HCT116 (cell line): Measurements from ENCODE around the gene SELE. TPM values are rescaled to one million over a fixed set of nuclear protein-coding genes. Genes with fewer than 3 reads are reported as not detected.

Experiments used
- ATAC-seq: fragments of 200-7000 bp; cut with Tn5 transposase; 2 replicates; pipeline ENCODE4 v1.9.1; 2020; ENCODE audit warnings: mild to moderate bottlenecking, moderate library complexity
- BruUV-seq: library from RNA; stranded (reverse); fragments of 400-500 nt; replicated peaks from 2 replicates; lab custom pipeline; 2021; lab: Mats Ljungman, UMichigan
- CTCF ChIA-PET: fragments of 300-600 bp; sonication (Branson Sonifier 250); formaldehyde crosslinking; loops from one replicate; lab custom pipeline; 2021; ENCODE audit warnings: antibody characterized with exemption; lab: Charles Lee
- POLR2A ChIA-PET: fragments of 300-600, 350-600 bp; sonication (Branson Sonifier 250); formaldehyde crosslinking; loops from one replicate; lab custom pipeline; 2021; ENCODE audit warnings: antibody characterized with exemption; lab: Charles Lee
- RAD21 ChIA-PET, 2 experiments: fragments of 300-600 bp; sonication (Branson Sonifier 250); formaldehyde crosslinking; loops; one replicate each; lab custom pipeline; 2023; ENCODE audit warnings: low total read pairs in 2 of 2; ENCODE audit not compliant: uncharacterized antibody in 2 of 2, unreplicated experiment in 2 of 2, low non-redundant PET in 1 of 2; lab: Charles Lee
- DNase-seq: peaks from one replicate; pipeline ENCODE4 v3.0.0-alpha.2; 2010; ENCODE audit warnings: low read depth, low spot score
- H2AFZ ChIP-seq: fragments of 200-600 bp; shearing (Covaris generic), sonication (generic); 2 replicates; pipeline ENCODE4 v1.6.1; 2017; ENCODE audit warnings: low read depth, mixed run types, mixed read lengths, antibody characterized with exemption, low read length; ENCODE audit not compliant: poor library complexity, severe bottlenecking
- H3K27ac ChIP-seq: 2 replicates; pipeline ENCODE4 v1.5.1; 2012; ENCODE audit warnings: low read depth, low read length
- H3K27me3 ChIP-seq: fragments of 200-600 bp; sonication (generic); 2 replicates; pipeline ENCODE4 v1.6.1; 2016; ENCODE audit warnings: mixed run types, low read length, mixed read lengths; ENCODE audit not compliant: insufficient read depth
- H3K36me3 ChIP-seq, 2 experiments: fragments of 200-500 bp in 1 of 2; fragments of 200-600 bp in 1 of 2; sonication (Bioruptor generic) in 1 of 2; sonication (generic) in 1 of 2; 2 replicates each; pipeline versions ENCODE4 v1.5.1 to v1.6.1; 2014 to 2016; ENCODE audit warnings: low read length in 2 of 2, inconsistent platforms in 1 of 2, mixed read lengths in 1 of 2, mixed run types in 1 of 2; ENCODE audit not compliant: insufficient read depth in 2 of 2, control insufficient read depth in 1 of 2
- H3K4me1 ChIP-seq, 2 experiments: fragments of 200-600 bp in 1 of 2; sonication (generic) in 1 of 2; 2 replicates each; pipeline versions ENCODE4 v1.5.1 to v1.6.1; 2012 to 2017; ENCODE audit warnings: low read length in 2 of 2, inconsistent platforms in 1 of 2, mild to moderate bottlenecking in 1 of 2, mixed read lengths in 1 of 2, mixed run types in 1 of 2, moderate library complexity in 1 of 2; ENCODE audit not compliant: insufficient read depth in 2 of 2, control insufficient read depth in 1 of 2
- H3K4me2 ChIP-seq: fragments of 200-600 bp; sonication (generic); 2 replicates; pipeline ENCODE4 v1.6.1; 2017; ENCODE audit warnings: mixed run types, low read length, mixed read lengths
- H3K4me3 ChIP-seq, 2 experiments: fragments of 200-600 bp in 1 of 2; sonication (generic) in 1 of 2; replicated peaks in 1 of 2; 2 replicates each; pipeline ENCODE4 v1.5.1; 2011 to 2016; ENCODE audit warnings: low read length in 2 of 2, control low read depth in 1 of 2, low read depth in 1 of 2, mild to moderate bottlenecking in 1 of 2, mixed read lengths in 1 of 2, mixed run types in 1 of 2
- H3K79me2 ChIP-seq: fragments of 200-600 bp; sonication (generic); 2 replicates; pipeline ENCODE4 v1.6.1; 2017; ENCODE audit warnings: mild to moderate bottlenecking, mixed run types, low read length, moderate library complexity, mixed read lengths; ENCODE audit not compliant: insufficient read depth
- H3K9ac ChIP-seq: fragments of 200-600 bp; sonication (generic); 2 replicates; pipeline ENCODE4 v1.6.1; 2016; ENCODE audit warnings: low read length, mixed read lengths
- H3K9me2 ChIP-seq: fragments of 200-600 bp; sonication (generic), shearing (Covaris generic); 2 replicates; pipeline ENCODE4 v1.6.1; 2017; ENCODE audit warnings: mixed run types, mild to moderate bottlenecking, moderate library complexity; ENCODE audit not compliant: insufficient read depth
- H3K9me3 ChIP-seq, 2 experiments: fragments of 200-500 bp in 1 of 2; fragments of 200-600 bp in 1 of 2; sonication (Bioruptor generic) in 1 of 2; sonication (generic) in 1 of 2; 2 replicates each; pipeline ENCODE4 v1.6.1; 2014 to 2017; ENCODE audit warnings: low read length in 2 of 2, mixed read lengths in 2 of 2, inconsistent platforms in 1 of 2, low read depth in 1 of 2, mild to moderate bottlenecking in 1 of 2, mixed run types in 1 of 2, moderate library complexity in 1 of 2; ENCODE audit not compliant: control insufficient read depth in 1 of 2, insufficient read depth in 1 of 2
- H4K20me1 ChIP-seq: fragments of 200-600 bp; sonication (generic), shearing (Covaris generic); 2 replicates; pipeline ENCODE4 v1.6.1; 2017; ENCODE audit warnings: mixed run types, mild to moderate bottlenecking, moderate library complexity; ENCODE audit not compliant: insufficient read depth
- CBX3 ChIP-seq: IDR thresholded peaks from 2 replicates; pipeline ENCODE4 v1.6.1; 2012; ENCODE audit warnings: low read depth
- EGR1 ChIP-seq: IDR thresholded peaks from 2 replicates; pipeline ENCODE4 v1.6.1; 2012; ENCODE audit warnings: low read depth
- EZH2 ChIP-seq: fragments of 200-600 bp; sonication (generic); IDR thresholded peaks from 2 replicates; pipeline ENCODE4 v1.6.1; 2017; ENCODE audit warnings: antibody characterized with exemption, mixed run types
- EZH2phosphoT487 ChIP-seq: fragments of 200-600 bp; IDR thresholded peaks from 2 replicates; pipeline ENCODE4 v1.6.1; 2018; ENCODE audit warnings: antibody characterized with exemption, borderline replicate concordance
- FOSL1 ChIP-seq: IDR thresholded peaks from 2 replicates; pipeline ENCODE4 v1.6.1; 2012; ENCODE audit warnings: low read depth
- JUND ChIP-seq: IDR thresholded peaks from 2 replicates; pipeline ENCODE4 v1.6.1; 2012
- POLR2A ChIP-seq: IDR thresholded peaks from 2 replicates; pipeline ENCODE4 v1.7.0; 2011; ENCODE audit warnings: borderline replicate concordance; ENCODE audit not compliant: insufficient read depth, insufficient read length; ENCODE audit errors: extremely low read depth
- POLR2AphosphoS5 ChIP-seq: IDR thresholded peaks from 2 replicates; pipeline ENCODE4 v1.6.1; 2011; ENCODE audit warnings: mild to moderate bottlenecking, low read depth, low read length, moderate library complexity
- RAD21 ChIP-seq: IDR thresholded peaks from 2 replicates; pipeline ENCODE4 v1.6.1; 2012; ENCODE audit warnings: low read depth, mild to moderate bottlenecking
- SIN3A ChIP-seq: IDR thresholded peaks from 2 replicates; pipeline ENCODE4 v1.6.1; 2012; ENCODE audit warnings: low read depth
- SP1 ChIP-seq: IDR thresholded peaks from 2 replicates; pipeline ENCODE4 v1.6.1; 2012; ENCODE audit warnings: low read depth
- SRF ChIP-seq: IDR thresholded peaks from 2 replicates; pipeline ENCODE4 v1.6.1; 2012; ENCODE audit warnings: low read depth
- ZFX ChIP-seq: fragments of 450-650 bp; IDR thresholded peaks from 2 replicates; pipeline ENCODE4 v1.6.1; 2017
- intact Hi-C: fragments of 100-400 bp; cut with micrococcal nuclease; formaldehyde crosslinking; loops from 2 replicates; pipeline ENCODE4 v1.10.0; 2022
- total RNA-seq: library from RNA; stranded (reverse); gene quantifications from one replicate; pipeline ENCODE4 v1.2.1, GENCODE V29; 2021; ENCODE audit not compliant: unreplicated experiment
- TF ChIP-seq, protein P1 (sequence below): IDR thresholded peaks from 2 replicates; pipeline ENCODE4 v1.6.1; 2012
- TF ChIP-seq, protein P2 (sequence below): IDR thresholded peaks from 2 replicates; pipeline ENCODE4 v1.6.1; 2012; ENCODE audit warnings: low read depth
- TF ChIP-seq, protein P3 (sequence below): IDR thresholded peaks from 2 replicates; pipeline ENCODE4 v1.6.1; 2011; ENCODE audit warnings: mild to moderate bottlenecking, low read length, moderate library complexity; ENCODE audit not compliant: insufficient replicate concordance; ENCODE audit errors: extremely low read depth

SELE gene
- total RNA-seq, 1 experiment from 2014 or later: not detected

DNA sequence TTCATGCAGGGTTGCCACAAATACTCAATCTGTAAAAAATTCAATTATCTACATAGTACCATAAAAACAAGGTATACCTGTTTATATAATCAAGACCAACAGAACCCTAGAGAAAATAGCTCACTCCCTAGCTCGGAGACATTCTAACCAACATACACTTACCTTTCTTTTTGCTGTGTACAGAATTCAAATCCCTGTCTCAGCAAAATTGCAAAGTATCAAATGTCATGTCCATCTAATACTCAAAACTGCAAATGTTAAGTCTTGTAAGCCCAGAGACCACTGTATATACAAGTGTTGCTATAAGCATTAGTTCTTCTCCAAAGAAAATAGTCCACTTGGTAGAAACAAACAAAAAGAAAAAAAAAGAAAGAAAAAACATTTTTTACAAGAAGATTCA, 16.2 kb upstream of the SELE start:
- Histone ChIP-seq H3K36me3 (no peaks in the 10 kb centered on the region), H3K4me3 (no peak overlapping the region), H3K27me3 (no peaks in the 10 kb centered on the region), H3K4me1 (no peaks in the 10 kb centered on the region), H2AFZ (no peak overlapping the region), H4K20me1 (no peaks in the 10 kb centered on the region), H3K79me2 (no peaks in the 10 kb centered on the region), H3K9ac (no peak overlapping the region), H3K9me3 (no peaks in the 10 kb centered on the region), H3K4me2 (no peak overlapping the region), H3K27ac (no peak overlapping the region), H3K9me2 (no peaks in the 10 kb centered on the region)
- ATAC-seq (no peak), DNase-seq (no peak)
- ChIA-PET POLR2A (no interaction called here), RAD21 (no interaction called here), CTCF (no interaction called here)
- TF ChIP-seq ZFX (no peak), EGR1 (no peak), SRF (no peak), SP1 (no peak), POLR2AphosphoS5 (no peak), EZH2phosphoT487 (no peak), SIN3A (no peak), EZH2 (no peak), FOSL1 (no peak), RAD21 (no peak), JUND (no peak), POLR2A (no peak), CBX3 (no peak)
- TF ChIP-seq, protein P1, sequence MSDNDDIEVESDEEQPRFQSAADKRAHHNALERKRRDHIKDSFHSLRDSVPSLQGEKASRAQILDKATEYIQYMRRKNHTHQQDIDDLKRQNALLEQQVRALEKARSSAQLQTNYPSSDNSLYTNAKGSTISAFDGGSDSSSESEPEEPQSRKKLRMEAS: no peak
- TF ChIP-seq, protein P2, sequence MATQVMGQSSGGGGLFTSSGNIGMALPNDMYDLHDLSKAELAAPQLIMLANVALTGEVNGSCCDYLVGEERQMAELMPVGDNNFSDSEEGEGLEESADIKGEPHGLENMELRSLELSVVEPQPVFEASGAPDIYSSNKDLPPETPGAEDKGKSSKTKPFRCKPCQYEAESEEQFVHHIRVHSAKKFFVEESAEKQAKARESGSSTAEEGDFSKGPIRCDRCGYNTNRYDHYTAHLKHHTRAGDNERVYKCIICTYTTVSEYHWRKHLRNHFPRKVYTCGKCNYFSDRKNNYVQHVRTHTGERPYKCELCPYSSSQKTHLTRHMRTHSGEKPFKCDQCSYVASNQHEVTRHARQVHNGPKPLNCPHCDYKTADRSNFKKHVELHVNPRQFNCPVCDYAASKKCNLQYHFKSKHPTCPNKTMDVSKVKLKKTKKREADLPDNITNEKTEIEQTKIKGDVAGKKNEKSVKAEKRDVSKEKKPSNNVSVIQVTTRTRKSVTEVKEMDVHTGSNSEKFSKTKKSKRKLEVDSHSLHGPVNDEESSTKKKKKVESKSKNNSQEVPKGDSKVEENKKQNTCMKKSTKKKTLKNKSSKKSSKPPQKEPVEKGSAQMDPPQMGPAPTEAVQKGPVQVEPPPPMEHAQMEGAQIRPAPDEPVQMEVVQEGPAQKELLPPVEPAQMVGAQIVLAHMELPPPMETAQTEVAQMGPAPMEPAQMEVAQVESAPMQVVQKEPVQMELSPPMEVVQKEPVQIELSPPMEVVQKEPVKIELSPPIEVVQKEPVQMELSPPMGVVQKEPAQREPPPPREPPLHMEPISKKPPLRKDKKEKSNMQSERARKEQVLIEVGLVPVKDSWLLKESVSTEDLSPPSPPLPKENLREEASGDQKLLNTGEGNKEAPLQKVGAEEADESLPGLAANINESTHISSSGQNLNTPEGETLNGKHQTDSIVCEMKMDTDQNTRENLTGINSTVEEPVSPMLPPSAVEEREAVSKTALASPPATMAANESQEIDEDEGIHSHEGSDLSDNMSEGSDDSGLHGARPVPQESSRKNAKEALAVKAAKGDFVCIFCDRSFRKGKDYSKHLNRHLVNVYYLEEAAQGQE: no peak
- TF ChIP-seq, protein P3, sequence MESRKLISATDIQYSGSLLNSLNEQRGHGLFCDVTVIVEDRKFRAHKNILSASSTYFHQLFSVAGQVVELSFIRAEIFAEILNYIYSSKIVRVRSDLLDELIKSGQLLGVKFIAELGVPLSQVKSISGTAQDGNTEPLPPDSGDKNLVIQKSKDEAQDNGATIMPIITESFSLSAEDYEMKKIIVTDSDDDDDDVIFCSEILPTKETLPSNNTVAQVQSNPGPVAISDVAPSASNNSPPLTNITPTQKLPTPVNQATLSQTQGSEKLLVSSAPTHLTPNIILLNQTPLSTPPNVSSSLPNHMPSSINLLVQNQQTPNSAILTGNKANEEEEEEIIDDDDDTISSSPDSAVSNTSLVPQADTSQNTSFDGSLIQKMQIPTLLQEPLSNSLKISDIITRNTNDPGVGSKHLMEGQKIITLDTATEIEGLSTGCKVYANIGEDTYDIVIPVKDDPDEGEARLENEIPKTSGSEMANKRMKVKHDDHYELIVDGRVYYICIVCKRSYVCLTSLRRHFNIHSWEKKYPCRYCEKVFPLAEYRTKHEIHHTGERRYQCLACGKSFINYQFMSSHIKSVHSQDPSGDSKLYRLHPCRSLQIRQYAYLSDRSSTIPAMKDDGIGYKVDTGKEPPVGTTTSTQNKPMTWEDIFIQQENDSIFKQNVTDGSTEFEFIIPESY: no peak
- intact Hi-C loops: no loop called here
- BruUV-seq: no TSS peak
